GM11168 (cell line): ENCODE results near the gene BDH1.
"Not testable (repeated sequence)": the region's sequence is repeated elsewhere in the genome, so short reads cannot be mapped to it uniquely, and the experiment has no call there.

Experiments
- in situ Hi-C: fragments of 300-500 bp; cut with MboI; formaldehyde crosslinking; loops from one replicate; pipeline ENCODE4 v1.12.0; 2022; ENCODE audit warnings: low sequenced_read_pairs; ENCODE audit not compliant: unreplicated experiment

BDH1 gene

GRCh38 chr3:197494366-197495058, 61.3 kb downstream of the BDH1 start:
- in situ Hi-C loops: no loop called here

GRCh38 chr3:197493049-197493448, 62.7 kb downstream of the BDH1 start:
- in situ Hi-C loops: no loop called here

GRCh38 chr3:197491923-197492664, 63.7 kb downstream of the BDH1 start:
- in situ Hi-C loops: no loop called here

GRCh38 chr3:197491478-197491877, 64.3 kb downstream of the BDH1 start:
- in situ Hi-C loops: no loop called here

- in situ Hi-C loops: no loop called here
Measured at GRCh38 chr3:197490098-197491058, 65.4 kb downstream of the BDH1 start.

GRCh38 chr3:197487911-197488391, 67.8 kb downstream of the BDH1 start:
- in situ Hi-C loops: no loop called here

- in situ Hi-C loops: no loop called here
Measured at GRCh38 chr3:197486861-197487260, 68.9 kb downstream of the BDH1 start.

- in situ Hi-C loops: no loop called here
Measured at GRCh38 chr3:197485143-197485542, 70.6 kb downstream of the BDH1 start.

GRCh38 chr3:197484204-197484901, 71.4 kb downstream of the BDH1 start:
- in situ Hi-C loops: no loop called here

- in situ Hi-C loops: no loop called here
Measured at GRCh38 chr3:197482001-197482400, 73.8 kb downstream of the BDH1 start.

GRCh38 chr3:197480320-197480719, 75.4 kb downstream of the BDH1 start:
- in situ Hi-C loops: no loop called here

GRCh38 chr3:197478746-197479668, 76.8 kb downstream of the BDH1 start:
- in situ Hi-C loops: no loop called here

- in situ Hi-C loops: not testable (repeated sequence)
Measured at GRCh38 chr3:197477816-197478215, 78.0 kb downstream of the BDH1 start.

GRCh38 chr3:197475997-197476525, 79.7 kb downstream of the BDH1 start:
- in situ Hi-C loops: no loop called here

GRCh38 chr3:197475514-197475913, 80.3 kb downstream of the BDH1 start:
- in situ Hi-C loops: no loop called here

- in situ Hi-C loops: no loop called here
Measured at GRCh38 chr3:197472151-197472550, 83.6 kb downstream of the BDH1 start.

GRCh38 chr3:197471221-197472010, 84.4 kb downstream of the BDH1 start:
- in situ Hi-C loops: no loop called here

- in situ Hi-C loops: no loop called here
Measured at GRCh38 chr3:197468866-197469382, 86.8 kb downstream of the BDH1 start.
